NK-92 treated with Interleukin-12 subunit alpha and Interleukin-12 subunit beta, amount 100 ng/mL, for 24 hours (cell line): ENCODE data around the gene SLC16A5.
"Not testable (repeated sequence)": the region's sequence is repeated elsewhere in the genome, so short reads cannot be mapped to it uniquely, and the experiment has no call there.

Source experiments
- DNase-seq: peaks from one replicate; lab custom pipeline; 2025; lab: John Stamatoyannopoulos, UW

SLC16A5 gene

GRCh38 chr17:75087558-75088453 is at the start of gene SLC16A5:
Gene SLC16A5 (plus strand): TSS chr17:75087954. CDS start chr17:75093637, 5,683 bp downstream.
- no peak for DNase-seq

- no peak for DNase-seq
These were observed 48.5 kb upstream of the SLC16A5 start for GRCh38 chr17:75039238-75039637.

- no peak for DNase-seq
These were observed 46.0 kb upstream of the SLC16A5 start for GRCh38 chr17:75041656-75042280.

GRCh38 chr17:75043789-75044188 is 44.0 kb upstream of the SLC16A5 start:
- not testable (repeated sequence) for DNase-seq

- no peak for DNase-seq
These were observed 43.0 kb upstream of the SLC16A5 start for GRCh38 chr17:75044716-75045115.

GRCh38 chr17:75045946-75046406 is 41.8 kb upstream of the SLC16A5 start:
- not testable (repeated sequence) for DNase-seq

GRCh38 chr17:75046407-75047289 is 41.1 kb upstream of the SLC16A5 start, which contains the start of the genes ATP5PD and KCTD2:
Gene ATP5PD (minus strand): TSS chr17:75046969. CDS start chr17:75042650, 4,319 bp downstream.
Gene KCTD2 (plus strand): TSS chr17:75047225. CDS start chr17:75047251, 26 bp downstream.
- DNase-seq, result peak; percentile 94

- DNase-seq, result peak; percentile 37
These were observed 40.2 kb upstream of the SLC16A5 start for GRCh38 chr17:75047398-75048098.

- DNase-seq, result no peak
These were observed 39.4 kb upstream of the SLC16A5 start for GRCh38 chr17:75048249-75048878.

GRCh38 chr17:75049057-75049456 is 38.7 kb upstream of the SLC16A5 start:
- no peak for DNase-seq

- DNase-seq, result no peak
These were observed 38.0 kb upstream of the SLC16A5 start for GRCh38 chr17:75049706-75050105.

GRCh38 chr17:75051941-75052340 is 35.8 kb upstream of the SLC16A5 start:
- no peak for DNase-seq

- no peak for DNase-seq
These were observed 28.1 kb upstream of the SLC16A5 start for GRCh38 chr17:75059369-75060345.

- DNase-seq, result no peak
These were observed 27.2 kb upstream of the SLC16A5 start for GRCh38 chr17:75060434-75061054.

- DNase-seq, result no peak
These were observed 26.7 kb upstream of the SLC16A5 start for GRCh38 chr17:75061055-75061438.

GRCh38 chr17:75061618-75062017 is 26.1 kb upstream of the SLC16A5 start:
- no peak for DNase-seq

- no peak for DNase-seq
These were observed 24.6 kb upstream of the SLC16A5 start for GRCh38 chr17:75063201-75063600.

- DNase-seq, result no peak
These were observed 24.1 kb upstream of the SLC16A5 start for GRCh38 chr17:75063626-75064025.

GRCh38 chr17:75064040-75064439 is 23.7 kb upstream of the SLC16A5 start:
- no peak for DNase-seq
